Measurements from ENCODE around the gene FASTK. TPM values are rescaled to one million over a fixed set of nuclear protein-coding genes. Genes with fewer than 3 reads are reported as not detected.

The FASTK gene
- total and polyA plus RNA-seq, 7 donors: 87.1 to 194 (median 126) TPM

DNA sequence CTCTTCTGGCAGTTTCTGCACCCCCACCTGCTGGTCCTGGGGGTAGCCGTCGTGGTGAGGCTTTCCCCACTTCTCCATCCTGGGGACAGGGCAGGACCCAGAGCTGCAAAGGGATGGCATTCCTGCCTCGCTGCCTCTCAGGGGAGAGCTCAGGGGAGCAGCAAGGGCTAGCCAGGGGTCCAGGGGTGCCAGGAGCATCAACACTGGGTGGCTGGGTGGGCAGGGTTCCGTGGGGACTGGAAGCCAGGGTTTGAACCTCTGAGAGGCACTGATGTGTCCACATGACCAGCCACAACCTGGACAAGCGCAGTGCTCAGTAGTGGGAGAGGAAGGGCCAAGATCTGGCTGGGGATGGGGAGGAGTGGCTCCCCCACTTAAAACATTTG is 46.8 kb downstream of the FASTK start:
- DNase-seq (no peak), ATAC-seq (no peak)
- H3K4me1 ChIP-seq: peaks cover 26% of the 10 kb centered on the region
- H3K9me3 ChIP-seq: no peaks in the 10 kb centered on the region
- no peak overlapping the region for H3K4me3 ChIP-seq
- H3K27me3 ChIP-seq (ENCODE audit: insufficient read depth in 3 of 3, low read length in 2 of 3): no peaks in the 10 kb centered on the region
- no peak overlapping the region for H3K27ac ChIP-seq
- 84 to 94% (median 88%) methylated on average over 5 of the region's 5 CpGs for WGBS, 3 donors
- intact Hi-C loops (cut with DNase I): loop anchor here in 1 of 2 donors (5.0 kb wide), 1 partner anchor 78 kb away; no protein-coding TSS in a partner anchor
- peaks cover 6 to 61% of the 10 kb centered on the region in 2 donors for H3K36me3 ChIP-seq (ENCODE audit: insufficient read depth in 1 of 2, low read depth in 1 of 2)
- TF ChIP-seq CTCF (IDR thresholded peaks at IDR 0.05): no peak

DNA sequence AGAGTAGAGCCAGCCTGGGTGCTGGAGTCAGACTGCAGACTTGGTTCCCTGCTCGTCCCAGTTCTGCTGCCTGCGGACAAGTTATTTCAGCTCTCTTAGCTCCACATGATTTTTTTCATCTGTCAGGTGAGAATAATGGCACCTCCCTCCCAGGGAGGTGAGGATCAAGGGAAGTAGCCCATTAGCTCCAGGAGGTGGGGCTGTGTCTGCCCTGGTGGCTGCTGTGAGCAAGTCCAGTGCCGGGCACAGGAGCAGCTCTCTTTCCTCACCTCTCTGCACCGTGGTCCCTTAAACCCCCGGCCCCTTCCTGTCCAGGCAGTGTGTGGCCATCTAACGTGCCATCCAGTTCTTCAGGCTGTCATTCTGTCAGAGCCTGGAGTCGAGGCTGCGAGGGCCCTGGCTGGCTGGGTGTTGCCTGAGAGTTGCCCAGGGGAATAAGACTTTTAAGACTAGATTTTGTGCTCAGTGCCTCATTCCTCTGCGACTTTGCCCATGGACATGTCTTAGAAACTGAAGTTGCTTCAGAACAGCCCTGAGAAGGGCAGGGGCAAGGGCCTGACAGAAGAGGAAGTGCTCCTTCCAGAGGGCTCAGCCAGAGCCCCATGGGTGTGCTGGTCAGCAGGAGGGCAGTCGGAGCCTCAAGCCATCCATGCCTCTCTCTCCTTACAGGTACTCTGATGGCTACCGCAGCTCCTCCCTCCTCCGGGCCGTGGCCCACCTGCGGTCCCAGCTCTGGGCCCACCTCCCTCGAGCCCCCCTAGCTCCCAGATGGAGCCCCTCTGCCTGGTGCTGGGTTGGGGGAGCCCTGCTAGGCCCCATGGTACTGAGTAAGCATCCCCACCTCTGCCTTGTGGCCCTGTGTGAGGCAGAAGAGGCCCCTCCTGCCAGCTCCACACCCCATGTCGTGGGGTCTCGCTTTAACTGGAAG is 47.4 kb downstream of the FASTK start:
- Histone ChIP-seq H3K27me3 (ENCODE audit: insufficient read depth in 3 of 3, low read length in 2 of 3) (no peaks in the 10 kb centered on the region), H3K36me3 (ENCODE audit: insufficient read depth in 1 of 2, low read depth in 1 of 2) (peaks cover 6 to 61% of the 10 kb centered on the region in 2 donors), H3K4me1 (peaks cover 22% of the 10 kb centered on the region), H3K27ac (no peak overlapping the region), H3K4me3 (no peak overlapping the region), H3K9me3 (no peaks in the 10 kb centered on the region)
- intact Hi-C loops (cut with DNase I): loop anchor here in 1 of 2 donors (5.0 kb wide), 1 partner anchor 79 kb away; no protein-coding TSS in a partner anchor
- ATAC-seq (no peak), DNase-seq (no peak)
- TF ChIP-seq CTCF (IDR thresholded peaks at IDR 0.05): no peak
- 86 to 91% (median 89%) methylated on average over 17 of the region's 17 CpGs for WGBS, 3 donors

DNA sequence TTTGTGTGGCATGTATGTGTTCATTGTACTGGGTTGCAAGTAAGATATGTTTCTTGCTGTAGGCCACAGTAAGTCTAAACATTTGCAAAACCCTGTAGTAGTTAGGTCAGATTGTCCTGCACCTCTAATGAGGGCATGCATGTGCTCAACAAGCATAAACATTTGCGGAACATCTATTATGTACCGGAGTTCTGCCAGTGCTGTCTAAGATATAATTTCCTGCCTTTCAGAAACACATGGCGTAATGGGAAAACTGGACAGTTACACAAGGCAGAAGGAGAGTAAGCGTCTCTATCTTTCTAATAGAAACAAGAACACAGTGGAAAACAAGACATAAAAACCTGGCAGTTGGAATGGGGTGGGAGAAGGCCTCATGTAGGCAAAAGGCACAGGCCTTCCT is 49.6 kb downstream of the FASTK start:
- peaks cover 22% of the 10 kb centered on the region for H3K4me1 ChIP-seq
- intact Hi-C loops (cut with DNase I): loop anchor here in 1 of 2 donors (5.0 kb wide), 1 partner anchor 81 kb away; no protein-coding TSS in a partner anchor
- no peak overlapping the region for H3K4me3 ChIP-seq
- H3K27me3 ChIP-seq (ENCODE audit: insufficient read depth in 3 of 3, low read length in 2 of 3): no peaks in the 10 kb centered on the region
- no peaks in the 10 kb centered on the region for H3K9me3 ChIP-seq
- ATAC-seq (no peak), DNase-seq (no peak)
- no peak overlapping the region for H3K27ac ChIP-seq
- WGBS, 3 donors: 85 to 91% (median 87%) methylated on average over 4 of the region's 4 CpGs
- no peak for TF ChIP-seq CTCF (IDR thresholded peaks at IDR 0.05)
- H3K36me3 ChIP-seq (ENCODE audit: insufficient read depth in 1 of 2, low read depth in 1 of 2): peaks cover under 1 to 42% of the 10 kb centered on the region in 2 donors

DNA sequence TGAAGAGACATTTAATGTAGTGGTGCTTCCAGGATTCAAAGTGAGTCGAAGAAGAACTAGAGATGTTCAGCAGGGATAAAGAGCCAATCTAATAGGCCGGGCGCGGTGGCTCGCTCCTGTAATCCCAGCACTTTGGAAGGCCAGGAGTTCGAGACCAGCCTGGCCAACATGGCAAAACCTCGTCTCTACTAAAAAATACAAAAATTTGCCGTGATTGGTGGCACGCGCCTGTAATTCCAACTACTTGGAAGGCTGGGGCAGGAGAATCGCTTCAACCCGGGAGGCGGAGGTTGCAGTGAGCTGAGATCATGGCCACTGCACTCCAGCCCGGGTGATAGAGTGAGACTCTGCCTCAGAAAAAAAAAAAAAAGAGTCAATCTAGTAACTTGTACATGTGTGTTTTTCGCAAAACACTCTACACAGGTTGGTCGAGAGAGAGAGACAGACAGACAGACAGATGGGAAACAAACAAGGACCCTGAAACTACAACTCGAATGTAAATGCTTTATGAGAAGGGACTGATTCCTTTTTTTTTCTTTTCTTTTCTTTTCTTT is 51.6 kb downstream of the FASTK start:
- Histone ChIP-seq H3K27me3 (ENCODE audit: insufficient read depth in 3 of 3, low read length in 2 of 3) (no peaks in the 10 kb centered on the region), H3K27ac (peak overlapping the region; percentile 88), H3K4me3 (peak overlapping the region; percentile 82), H3K9me3 (no peaks in the 10 kb centered on the region), H3K36me3 (ENCODE audit: insufficient read depth in 1 of 2, low read depth in 1 of 2) (peaks cover 0 to 25% of the 10 kb centered on the region in 2 donors), H3K4me1 (peaks cover 9% of the 10 kb centered on the region)
- DNase-seq (no peak), ATAC-seq (peak in 2 of 4 donors; percentile 5 to 18)
- no peak for TF ChIP-seq CTCF (IDR thresholded peaks at IDR 0.05)
- WGBS, 3 donors: 34 to 45% (median 37%) methylated on average over 17 of the region's 17 CpGs
- intact Hi-C loops (cut with DNase I): loop anchor here in 1 of 2 donors (5.0 kb wide), 1 partner anchor 83 kb away; no protein-coding TSS in a partner anchor

Measured in psoas muscle (tissue), 8 donors.